Dedifferentiated amniotic fluid mesenchymal stem cell (primary cell): ENCODE results near the gene LIPG.

Experiments
- DNase-seq: peaks from one replicate; pipeline ENCODE4 v3.0.0-alpha.2; 2016; ENCODE audit errors: extremely low spot score

LIPG gene

DNA sequence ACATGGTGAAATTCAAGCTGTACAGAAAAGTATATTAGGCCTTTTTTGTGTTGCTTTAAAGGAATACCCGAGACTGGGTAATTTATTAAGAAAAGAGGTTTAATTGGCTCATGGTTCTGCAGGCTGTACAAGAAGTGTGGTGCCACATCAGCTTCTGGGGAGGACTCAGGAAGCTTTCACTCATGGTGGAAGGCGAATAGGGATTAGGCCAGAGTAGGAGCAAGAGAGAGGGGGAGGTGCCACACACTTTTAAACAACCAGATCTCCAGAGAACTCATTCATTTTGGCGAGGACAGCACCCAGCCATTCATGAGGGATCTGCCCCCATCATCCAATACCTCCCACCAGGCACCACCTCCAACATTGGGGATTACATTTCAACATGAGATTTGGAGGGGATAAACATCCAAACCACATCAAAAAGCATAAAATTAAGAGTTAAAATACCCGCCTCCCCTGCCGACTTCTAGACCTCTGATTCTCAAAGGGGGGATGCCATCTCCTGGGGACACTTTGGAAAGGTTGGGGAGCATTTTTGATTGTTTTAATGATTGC, 15.1 kb upstream of the LIPG start:
- DNase-seq, result no peak

DNA sequence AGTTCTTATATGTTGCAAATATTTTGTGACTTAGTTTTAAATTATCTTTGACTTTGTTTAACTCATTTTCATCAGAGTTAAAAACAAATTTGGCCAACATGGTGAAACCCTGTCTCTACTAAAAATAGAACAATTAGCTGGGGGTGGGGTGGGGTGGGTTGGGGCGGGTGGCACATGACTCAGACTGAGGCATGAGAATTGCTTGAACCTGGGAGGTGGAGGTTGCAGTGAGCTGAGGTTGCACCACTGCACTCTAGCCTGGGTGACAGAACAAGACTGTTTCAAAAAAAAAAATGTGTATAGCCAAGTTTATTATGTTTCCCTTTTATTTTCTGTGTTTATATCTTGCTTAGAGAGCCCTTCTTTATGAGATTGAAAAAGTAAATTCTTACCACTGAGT, 14.2 kb upstream of the LIPG start:
- DNase-seq, result no peak

DNA sequence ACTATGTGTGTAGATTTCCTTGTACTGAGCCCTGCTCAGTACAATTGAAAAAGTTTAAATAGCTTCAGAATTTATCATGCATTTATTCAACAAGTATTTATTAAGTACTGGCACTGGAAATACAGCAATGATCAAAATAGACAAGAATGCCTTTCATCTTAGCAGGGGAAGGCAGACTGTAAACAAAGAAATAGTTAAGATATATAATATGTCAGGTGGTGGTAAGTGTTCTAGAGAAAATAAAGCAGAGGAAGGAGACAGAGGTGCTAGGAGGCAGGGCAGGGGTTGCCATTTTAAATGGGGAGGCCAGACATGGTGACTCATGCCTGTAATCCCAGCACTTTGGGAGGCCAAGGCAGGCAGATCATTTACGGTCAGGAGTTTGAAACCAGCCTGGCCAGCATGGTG, 13.6 kb upstream of the LIPG start:
- no peak for DNase-seq

DNA sequence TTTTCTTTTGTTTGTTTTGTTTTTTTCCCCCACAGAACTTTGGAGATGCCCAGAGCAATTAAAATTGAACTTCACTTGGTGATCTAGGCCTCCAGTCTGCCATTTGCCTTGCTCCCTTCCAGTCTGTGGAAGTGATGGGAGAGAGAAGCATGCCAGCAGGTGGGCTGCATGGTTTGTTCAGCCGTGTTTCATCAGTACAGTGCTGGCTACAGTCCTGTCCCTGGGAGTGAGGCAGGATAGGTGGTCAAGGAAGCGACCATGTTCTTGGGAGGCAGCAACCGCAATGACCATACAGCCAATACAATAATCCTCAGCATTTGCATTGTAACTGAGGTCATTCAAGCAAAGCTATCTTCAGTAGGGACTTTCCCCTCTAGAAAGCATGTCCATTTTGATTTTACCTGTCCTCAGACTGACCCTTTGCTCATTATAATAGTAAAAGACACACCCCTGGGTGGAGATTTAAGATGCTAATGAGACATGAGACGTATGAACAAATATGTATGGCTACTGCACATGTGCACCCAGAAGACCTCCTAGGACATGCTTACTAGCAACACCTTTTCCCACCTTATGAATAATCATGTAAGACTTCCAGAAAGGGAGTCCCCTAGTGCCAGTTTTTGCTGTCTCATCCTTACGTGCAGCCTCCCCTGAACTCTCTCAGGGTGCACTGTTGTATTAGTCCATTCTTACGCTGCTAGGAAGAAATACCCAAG, 11.1 kb upstream of the LIPG start:
- no peak for DNase-seq

DNA sequence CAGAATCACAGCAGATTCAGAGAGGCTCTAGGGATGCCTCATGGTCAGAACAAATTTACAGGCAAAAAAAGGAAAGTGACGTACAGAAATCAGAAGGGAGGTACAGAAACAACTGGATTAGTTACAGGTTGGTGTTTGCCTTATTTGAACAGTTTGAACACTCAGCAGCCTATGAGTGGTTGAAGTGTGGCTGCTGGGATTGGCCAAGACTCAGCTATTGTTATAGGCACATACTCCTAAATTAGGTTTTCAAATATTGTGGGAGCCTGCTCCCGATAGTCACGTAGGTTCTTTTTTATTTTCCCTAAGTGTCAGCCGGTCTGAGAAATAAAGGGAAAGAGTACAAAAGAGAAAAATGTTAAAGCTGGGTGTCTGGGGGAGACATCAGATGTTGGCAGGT, 8.9 kb upstream of the LIPG start:
- no peak for DNase-seq

DNA sequence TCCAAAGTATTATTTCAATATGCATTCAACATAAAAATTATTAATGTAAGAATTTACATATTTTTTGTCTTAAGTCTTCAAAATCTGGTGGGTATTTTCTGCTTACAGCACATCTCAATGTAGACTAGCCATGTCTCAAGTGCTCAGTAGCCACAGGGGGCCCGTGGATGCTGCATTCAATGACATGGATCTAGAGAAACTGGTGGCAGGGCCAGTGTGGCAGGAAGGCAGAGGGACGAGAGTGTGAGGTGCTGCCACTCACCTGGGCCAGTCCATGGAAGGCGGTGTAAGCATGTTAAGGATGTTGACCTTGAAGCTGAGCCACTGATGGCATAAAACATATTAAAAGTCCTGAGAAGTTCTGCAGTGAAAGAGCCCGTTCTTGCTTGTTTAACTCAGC, 6.2 kb upstream of the LIPG start:
- DNase-seq, result no peak

DNA sequence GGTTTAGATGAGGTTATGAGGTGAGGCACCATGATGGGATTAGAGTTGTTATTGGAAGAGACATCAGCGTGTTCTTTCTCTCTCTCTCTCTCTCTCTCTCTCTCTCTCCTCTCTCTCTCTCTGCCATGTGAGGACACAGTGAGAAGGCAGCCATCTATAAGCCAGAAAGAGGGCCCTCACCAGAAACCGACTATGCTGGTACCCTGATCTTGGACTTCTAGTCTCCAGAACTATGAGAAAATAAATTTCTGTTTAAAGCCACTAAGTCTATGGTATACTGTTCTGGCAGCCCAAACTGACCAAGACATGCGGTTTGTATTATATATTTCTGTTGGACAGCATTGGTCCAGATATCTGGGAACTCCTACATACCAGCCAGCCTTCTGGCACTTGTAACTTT, 3.5 kb upstream of the LIPG start:
- no peak for DNase-seq

DNA sequence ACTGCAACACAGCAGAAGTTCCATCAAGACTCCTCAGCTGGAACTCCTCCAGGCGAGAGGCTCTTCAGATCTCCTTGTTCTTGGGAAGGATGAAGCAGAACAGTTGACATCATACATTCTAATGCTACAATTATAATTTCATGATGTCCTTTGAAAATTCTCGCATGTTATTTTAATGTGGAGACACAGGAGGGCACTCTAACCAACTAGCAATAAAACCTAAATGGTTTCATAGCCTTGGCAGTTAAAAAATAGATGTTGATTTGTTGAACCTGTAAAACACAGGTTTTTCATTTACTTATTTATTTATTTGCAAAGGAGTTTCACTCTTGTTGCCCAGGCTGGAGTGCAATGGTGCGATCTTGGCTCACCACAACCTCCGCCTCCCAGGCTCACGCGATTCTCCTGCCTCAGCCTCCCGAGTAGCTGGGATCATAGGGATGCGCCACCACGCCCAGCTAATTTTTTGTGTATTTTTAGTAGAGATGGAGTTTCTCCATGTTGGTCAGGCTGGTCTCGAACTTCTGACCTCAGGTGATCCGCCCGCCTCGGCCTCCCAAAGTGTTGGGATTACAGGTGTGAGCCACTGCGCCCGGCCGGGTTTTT, 2.4 kb upstream of the LIPG start:
- DNase-seq, result peak; percentile 58

DNA sequence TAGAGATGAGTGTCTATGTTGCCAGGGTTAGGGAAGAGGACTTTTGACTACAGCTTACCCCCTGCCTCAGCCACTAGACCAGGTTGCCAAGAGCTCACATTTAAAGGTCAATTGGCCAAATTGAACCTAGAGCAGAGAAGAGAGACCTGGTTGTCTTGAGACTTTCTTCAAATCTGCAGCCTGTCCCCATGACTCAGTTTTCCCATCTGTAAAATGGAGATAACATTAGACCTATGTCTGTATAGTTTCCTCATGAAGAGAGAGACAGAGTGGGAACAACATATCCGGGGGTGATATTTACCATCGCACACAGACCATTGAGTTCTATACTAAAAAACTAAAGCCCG, 1.6 kb upstream of the LIPG start:
- DNase-seq, result no peak

DNA sequence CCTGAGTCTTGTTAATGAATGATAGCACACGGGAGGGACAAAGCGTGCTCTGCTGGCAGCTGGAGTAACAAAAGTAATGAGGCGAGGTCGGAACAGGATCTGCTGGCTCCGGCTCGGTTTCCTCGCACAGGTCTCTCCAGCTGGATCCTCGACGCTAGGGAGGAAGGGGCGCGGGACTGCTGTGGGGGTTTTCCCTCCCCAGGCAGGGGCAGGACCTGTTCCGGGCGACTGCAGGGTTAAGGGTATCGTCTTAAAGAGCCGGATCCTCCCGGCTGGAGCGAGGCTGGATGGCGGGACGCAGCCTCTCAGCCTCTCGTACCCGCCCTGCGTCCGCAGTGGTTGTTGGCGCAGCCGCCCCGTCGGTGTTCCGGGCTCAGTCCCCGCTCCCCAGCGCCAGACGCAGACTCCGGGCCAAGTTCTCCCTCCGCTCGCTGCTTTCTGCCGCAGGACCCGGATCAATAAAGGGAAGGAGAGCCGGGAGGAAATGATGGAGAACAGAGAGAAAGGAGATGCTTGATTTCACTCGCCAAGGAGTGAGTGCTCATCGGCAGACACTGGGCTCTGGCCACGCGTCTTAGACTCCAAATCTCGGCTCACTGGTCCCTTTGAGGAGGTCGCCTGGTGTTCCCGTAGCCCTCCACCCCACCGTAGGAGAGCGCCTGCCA, 1.1 kb upstream of the LIPG start:
- DNase-seq, result no peak

DNA sequence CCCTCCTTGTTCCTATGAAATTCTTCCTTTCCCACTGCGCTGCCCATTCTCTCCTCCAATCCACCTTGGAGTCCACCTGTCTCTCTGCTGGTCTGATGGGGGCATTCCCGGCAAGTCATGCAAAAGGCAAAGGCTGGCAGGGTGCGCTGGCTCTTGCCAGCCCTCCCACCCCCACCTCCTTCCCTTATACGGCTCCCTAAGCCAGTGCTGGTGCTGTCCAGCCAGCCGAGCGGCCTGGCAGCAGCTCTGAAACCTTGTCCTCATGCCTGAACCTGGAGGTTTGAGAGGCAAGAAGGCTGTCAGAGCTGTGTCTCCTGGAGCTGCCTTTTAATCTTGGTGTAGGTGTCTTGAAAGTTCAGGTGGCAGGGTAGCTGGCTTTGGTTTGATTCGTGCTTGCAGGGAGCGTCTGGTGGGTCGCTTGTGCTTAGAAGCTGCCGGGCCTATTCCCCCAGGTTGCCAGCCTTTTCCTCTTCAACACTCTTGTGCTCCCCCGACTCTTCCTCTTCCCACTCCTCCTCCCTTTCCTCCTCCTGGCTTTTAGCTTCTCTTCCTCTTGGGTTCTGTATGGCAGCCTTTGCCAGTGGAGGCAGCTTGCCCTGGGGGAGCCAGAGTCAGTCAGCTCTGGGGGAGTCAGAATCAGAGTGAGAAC, 748 bp downstream of the LIPG start:
- no peak for DNase-seq

DNA sequence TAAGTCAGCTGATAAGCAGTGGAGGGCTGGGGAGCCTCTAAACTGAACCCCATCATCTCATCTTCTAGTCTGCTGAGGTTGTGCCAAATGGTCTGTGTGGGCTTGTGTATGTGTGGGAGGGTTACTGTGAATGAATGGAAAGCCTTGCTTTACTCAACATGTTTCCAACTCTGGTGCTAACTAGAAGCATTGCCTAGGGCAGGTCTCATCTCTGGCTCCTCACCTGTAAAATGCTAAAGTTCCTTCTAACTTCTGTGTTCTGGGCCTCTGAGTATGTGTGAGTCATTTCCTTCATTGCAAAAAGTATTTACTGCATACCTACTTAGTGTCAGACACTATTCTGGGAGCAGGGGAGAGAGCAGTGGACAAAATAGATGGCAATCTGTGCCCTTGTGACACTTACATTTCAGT, 1.3 kb downstream of the LIPG start:
- DNase-seq, result no peak

DNA sequence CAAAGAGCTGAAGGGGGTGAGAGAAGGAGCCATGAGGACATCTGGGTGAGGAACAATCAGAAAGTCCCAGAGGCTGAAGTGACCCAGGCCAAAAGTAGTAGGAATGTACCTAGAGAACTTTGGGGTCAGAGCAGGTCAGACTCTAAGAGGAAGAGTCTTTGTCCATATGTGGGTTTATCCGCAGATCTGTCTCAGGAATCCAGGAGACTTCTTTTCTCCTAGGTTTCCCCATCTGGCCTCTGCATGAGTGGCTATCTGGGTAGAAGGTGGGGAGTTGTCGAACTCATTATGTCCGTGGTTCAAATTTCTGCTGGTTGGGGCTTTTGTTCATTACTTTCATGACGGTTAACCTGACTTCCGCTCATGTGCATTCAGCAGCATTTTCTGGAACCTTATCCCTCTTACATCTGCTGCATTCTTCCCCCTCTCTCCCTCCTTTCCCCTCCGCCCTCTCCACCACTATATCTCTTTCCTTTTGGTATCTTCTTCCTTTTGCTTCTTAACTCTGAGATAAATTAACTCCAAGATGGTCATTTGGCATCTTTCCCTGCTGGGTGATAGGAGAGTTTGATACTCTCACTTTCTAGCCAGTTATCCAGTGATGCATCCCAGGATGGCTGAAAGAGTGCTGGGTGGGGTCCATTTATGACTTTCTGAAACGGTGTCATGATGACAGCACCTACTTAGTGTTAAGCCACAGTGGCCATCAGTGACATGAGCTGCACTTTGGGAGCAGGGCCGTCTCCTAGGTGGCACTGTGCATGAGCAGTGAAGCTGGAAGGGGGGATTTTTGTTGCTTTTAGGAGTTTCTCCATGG, 2.1 kb downstream of the LIPG start:
- DNase-seq, result no peak

DNA sequence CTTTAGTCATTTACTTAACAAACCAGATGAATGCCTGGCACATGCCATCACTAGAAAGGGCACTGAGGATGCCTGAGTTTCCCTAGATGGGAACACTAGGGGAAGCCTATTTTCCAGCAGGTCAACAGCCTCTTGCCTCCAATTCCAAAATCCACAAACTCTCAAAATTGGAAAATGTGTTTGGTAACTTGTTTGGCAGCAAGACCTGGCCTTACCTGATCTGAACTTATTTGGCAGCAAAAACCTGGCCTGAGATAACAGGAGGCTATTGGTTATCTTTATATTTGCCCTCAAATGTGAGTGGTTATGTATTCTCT, 2.6 kb downstream of the LIPG start:
- DNase-seq, result no peak

DNA sequence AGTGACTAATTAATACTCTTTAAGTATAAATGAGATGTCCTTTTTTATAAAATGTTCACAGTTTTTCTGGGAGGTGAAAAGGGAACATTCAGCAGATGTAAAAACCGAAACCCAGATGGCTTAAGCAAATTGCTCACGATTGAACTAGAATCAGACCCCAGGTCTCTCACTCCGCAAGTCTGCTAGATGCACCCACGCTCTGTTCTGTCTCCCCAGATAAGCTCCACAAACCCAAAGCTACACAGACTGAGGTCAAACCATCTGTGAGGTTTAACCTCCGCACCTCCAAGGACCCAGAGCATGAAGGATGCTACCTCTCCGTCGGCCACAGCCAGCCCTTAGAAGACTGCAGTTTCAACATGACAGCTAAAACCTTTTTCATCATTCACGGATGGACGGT, 3.2 kb downstream of the LIPG start:
- DNase-seq, result no peak

DNA sequence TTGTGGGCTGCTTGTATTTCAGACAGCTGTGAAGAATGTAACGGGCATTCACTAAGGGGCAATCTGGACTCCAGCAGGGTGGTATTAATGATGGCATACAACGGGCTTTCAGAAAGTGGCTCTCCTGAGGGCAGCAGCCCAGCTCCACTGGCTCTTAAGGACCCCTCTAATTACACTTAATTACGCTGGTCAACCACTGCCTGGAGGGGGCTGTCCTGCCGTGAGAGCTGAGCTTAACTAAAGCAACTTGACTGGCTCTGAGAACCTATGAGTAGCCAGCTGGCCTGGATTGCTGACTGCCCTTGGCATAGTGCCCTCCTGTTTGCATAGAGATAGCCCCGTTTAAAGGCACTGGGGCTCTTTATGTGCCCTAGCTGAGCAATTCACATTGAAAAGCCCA, 3.8 kb downstream of the LIPG start:
- no peak for DNase-seq

DNA sequence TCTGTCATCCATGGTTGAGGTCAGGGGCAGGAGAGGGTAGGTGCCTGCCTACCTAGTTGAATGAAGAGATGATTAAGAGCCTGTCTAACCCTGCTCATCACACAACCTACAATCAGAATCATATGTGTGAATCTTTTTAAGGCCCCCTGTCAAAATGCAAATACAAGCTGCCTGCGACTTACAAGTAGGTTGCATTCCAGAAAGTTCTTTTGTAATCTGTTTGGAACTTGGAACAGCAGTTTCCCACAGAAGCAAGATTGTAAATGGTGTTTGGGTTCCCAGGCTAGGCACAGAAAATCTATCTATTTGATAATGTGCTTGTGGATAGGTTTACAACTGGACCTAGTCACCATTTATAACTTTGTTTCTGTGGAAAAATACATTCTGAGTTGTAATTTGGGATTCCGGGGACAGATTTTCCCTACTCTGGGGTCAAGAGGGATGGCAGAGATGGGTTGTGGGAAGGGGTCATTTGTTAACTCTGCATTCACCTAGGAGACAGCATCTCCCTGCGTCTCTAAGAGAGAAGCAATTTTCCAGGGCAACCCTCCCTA, 4.4 kb downstream of the LIPG start:
- no peak for DNase-seq

DNA sequence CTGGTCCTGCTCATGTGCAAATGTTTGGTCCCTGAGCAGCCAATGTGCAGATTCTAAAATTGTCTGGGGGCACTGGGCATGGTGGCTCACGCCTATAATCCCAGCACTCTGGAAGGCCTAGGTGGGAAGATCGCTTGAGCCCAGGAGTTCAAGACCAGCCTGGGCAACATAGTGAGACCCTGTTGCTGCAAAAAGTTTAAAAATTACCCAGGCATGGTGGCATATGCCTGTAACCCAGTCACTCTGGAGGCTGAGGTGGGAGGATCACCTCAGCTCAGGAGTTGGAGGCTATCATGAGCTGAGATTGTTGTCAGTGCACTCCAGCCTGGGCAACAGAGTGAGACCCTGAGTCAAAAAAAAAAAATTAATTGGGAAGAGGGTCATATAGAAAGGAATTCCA, 5.1 kb downstream of the LIPG start:
- no peak for DNase-seq

DNA sequence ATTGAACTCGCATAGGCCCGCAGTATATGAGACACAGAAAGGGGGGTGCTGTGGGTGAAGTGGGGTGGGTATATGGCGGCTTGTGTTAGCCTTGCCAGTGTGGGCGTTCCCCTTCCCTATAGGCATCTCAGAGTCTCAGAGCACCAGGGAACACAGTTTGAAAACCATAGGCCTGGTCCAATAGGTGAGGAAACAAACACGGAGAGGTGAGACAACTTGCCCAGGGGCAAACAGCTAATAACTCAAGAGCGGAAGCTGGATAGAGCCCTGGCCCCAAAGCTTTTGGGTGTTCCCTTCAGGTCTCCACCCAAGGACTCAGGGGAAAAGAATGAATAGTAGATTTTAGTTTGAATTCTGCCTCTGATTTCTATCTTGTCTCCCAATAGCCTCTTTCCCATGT, 7.9 kb downstream of the LIPG start:
- DNase-seq, result no peak

DNA sequence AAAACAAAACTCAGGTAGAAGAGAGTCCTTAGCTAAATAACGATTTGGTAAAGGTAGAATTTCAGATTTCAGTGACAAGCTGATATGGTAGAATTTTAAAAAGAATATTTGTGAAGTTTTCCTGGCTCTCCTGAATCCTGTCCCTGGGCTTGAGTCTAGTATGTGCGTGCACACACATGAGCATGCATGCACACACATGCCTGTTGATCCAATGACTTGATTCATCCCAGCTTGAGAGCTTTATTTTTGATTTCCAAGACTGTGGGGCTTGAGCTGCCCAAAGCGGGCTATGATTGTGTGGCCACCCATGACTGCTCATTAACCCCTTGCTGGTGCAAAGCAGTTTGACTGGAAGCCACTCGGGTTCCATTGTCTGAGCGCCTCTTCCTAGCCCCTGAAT, 9.0 kb downstream of the LIPG start:
- DNase-seq, result no peak

DNA sequence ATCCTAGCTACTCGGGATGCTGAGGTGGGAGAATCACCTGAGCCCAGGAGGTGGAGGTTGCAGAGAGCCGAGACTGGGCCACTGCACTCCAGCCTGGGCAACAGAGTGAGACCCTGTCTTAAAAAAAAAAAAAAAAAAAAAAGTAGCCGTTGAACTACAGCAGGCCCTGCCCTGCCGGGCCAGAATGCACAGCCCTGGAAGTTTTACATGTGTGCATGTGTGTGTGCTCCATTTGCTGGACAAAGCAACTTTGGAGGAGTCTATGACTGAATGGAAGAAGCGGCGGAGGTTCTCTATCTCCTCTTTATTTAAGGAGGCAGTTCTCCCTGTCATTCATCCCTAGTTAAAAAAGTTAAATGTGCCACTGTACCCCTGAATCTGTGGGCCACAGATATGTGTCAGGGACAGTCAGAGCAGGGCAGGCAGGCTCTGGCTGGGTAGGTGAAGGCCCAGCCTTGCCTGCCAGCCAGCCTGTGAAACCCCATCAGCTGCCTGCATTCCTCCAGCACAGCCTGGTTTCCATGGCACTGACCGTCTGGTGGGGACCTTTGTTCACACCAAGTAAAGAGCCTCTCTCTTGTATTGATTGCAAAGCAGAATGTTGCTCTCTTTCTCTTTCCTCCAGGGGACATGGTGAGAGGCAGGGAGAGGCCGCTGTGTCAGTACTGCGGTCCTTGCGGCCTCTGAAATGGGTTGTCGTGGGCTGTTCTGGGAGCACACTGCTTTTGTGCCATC, 10.9 kb downstream of the LIPG start:
- DNase-seq, result no peak
